Endothelial cell of umbilical vein (primary cell): Measurements from ENCODE around the gene HMG20B. TPM values are rescaled to one million over a fixed set of nuclear protein-coding genes. Genes with fewer than 3 reads are reported as not detected.
A peak's percentile ranks its signal among the peaks of the same experiment; 100 is the strongest.

Experiments
- BruUV-seq: library from RNA; stranded (reverse); fragments of 400-500 nt; replicated peaks from 2 replicates; lab custom pipeline; 2021; lab: Mats Ljungman, UMichigan
- CTCF ChIA-PET: fragments of 300-600, 350-600 bp; sonication (Branson Sonifier 250); formaldehyde crosslinking; loops from one replicate; lab custom pipeline; 2021; ENCODE audit warnings: antibody characterized with exemption, inconsistent platforms; lab: Charles Lee
- POLR2A ChIA-PET: fragments of 300-600, 350-600 bp; sonication (Branson Sonifier 250); formaldehyde crosslinking; loops from one replicate; lab custom pipeline; 2021; ENCODE audit warnings: antibody characterized with exemption, inconsistent platforms; lab: Charles Lee
- DNase-seq: peaks from one replicate; pipeline ENCODE4 v3.0.0-alpha.2; 2011; ENCODE audit warnings: low read depth, low spot score
- FAIRE-seq: peaks from 2 replicates; lab custom pipeline; 2011; peaks lifted over from hg19 to GRCh38; lab: Jason Lieb, UNC
- H2AFZ ChIP-seq: 2 replicates; pipeline ENCODE4 v1.6.0; 2012; ENCODE audit warnings: low read depth, low read length, control low read depth, inconsistent platforms
- H3K27ac ChIP-seq: 2 replicates; pipeline ENCODE4 v1.5.1; 2011; ENCODE audit warnings: low read depth, mild to moderate bottlenecking, control low read depth, low read length, moderate library complexity; ENCODE audit not compliant: insufficient read depth
- H3K27me3 ChIP-seq, 2 experiments: 2 replicates each; pipeline versions ENCODE4 v1.6.0 to v1.6.1; 2011; ENCODE audit warnings: low read length in 2 of 2, mixed read lengths in 1 of 2; ENCODE audit not compliant: control insufficient read depth in 2 of 2, insufficient read depth in 2 of 2
- H3K36me3 ChIP-seq, 2 experiments: 2 replicates in 1 of 2; 3 replicates in 1 of 2; pipeline ENCODE4 v1.5.1; 2011; ENCODE audit warnings: low read length in 2 of 2, mild to moderate bottlenecking in 1 of 2, moderate library complexity in 1 of 2; ENCODE audit not compliant: control insufficient read depth in 2 of 2, insufficient read depth in 2 of 2; ENCODE audit errors: extremely low read depth in 1 of 2
- H3K4me1 ChIP-seq: 3 replicates; pipeline ENCODE4 v1.5.1; 2011; ENCODE audit warnings: mild to moderate bottlenecking, low read length; ENCODE audit not compliant: control insufficient read depth, insufficient read depth; ENCODE audit errors: extremely low read depth
- H3K4me2 ChIP-seq: 2 replicates; pipeline ENCODE4 v1.6.1; 2011; ENCODE audit warnings: low read length, control low read depth, mixed read lengths; ENCODE audit not compliant: insufficient read depth
- H3K4me3 ChIP-seq, 3 experiments: fragments of 200-600 bp in 1 of 3; sonication (generic), shearing (Covaris generic) in 1 of 3; replicated peaks in 1 of 3; 2 replicates each; pipeline ENCODE4 v1.5.1; 2011 to 2016; ENCODE audit warnings: control low read depth in 3 of 3, low read length in 3 of 3, mild to moderate bottlenecking in 2 of 3, inconsistent platforms in 1 of 3, low read depth in 1 of 3, moderate library complexity in 1 of 3; ENCODE audit not compliant: insufficient read depth in 1 of 3
- H3K79me2 ChIP-seq: 2 replicates; pipeline ENCODE4 v1.6.0; 2012; ENCODE audit warnings: low read length, inconsistent platforms; ENCODE audit not compliant: control insufficient read depth, insufficient read depth
- H3K9ac ChIP-seq: replicated peaks from 2 replicates; pipeline ENCODE3; 2011; ENCODE audit warnings: low read length, control low read depth; ENCODE audit not compliant: insufficient read depth; ENCODE audit errors: extremely low read depth
- H3K9me1 ChIP-seq: replicated peaks from 3 replicates; pipeline ENCODE4 v1.6.0; 2011; ENCODE audit warnings: mild to moderate bottlenecking, low read length; ENCODE audit not compliant: control insufficient read depth, insufficient read depth; ENCODE audit errors: extremely low read depth
- H3K9me3 ChIP-seq: replicated peaks from 2 replicates; pipeline ENCODE4 v1.5.1; 2012; ENCODE audit warnings: low read length, inconsistent platforms; ENCODE audit not compliant: control insufficient read depth, insufficient read depth
- H4K20me1 ChIP-seq: replicated peaks from 2 replicates; pipeline ENCODE3; 2011; ENCODE audit warnings: mild to moderate bottlenecking, low read length; ENCODE audit not compliant: control insufficient read depth, insufficient read depth; ENCODE audit errors: extremely low read depth
- GATA2 ChIP-seq: IDR thresholded peaks from 2 replicates; pipeline ENCODE4 v1.7.0; 2011; ENCODE audit warnings: low read depth, mild to moderate bottlenecking, moderate library complexity, mixed read lengths, low read length; ENCODE audit not compliant: insufficient read length, insufficient read depth
- MAX ChIP-seq: IDR thresholded peaks from 2 replicates; pipeline ENCODE4 v1.6.1; 2011; ENCODE audit not compliant: insufficient read depth, insufficient read length
- MYC ChIP-seq: IDR thresholded peaks from one replicate; pipeline ENCODE4 v1.6.1; 2011; ENCODE audit warnings: mild to moderate bottlenecking, low read depth, low read length
- POLR2A ChIP-seq: IDR thresholded peaks from 2 replicates; pipeline ENCODE4 v1.6.1; 2012; ENCODE audit warnings: low read depth, mild to moderate bottlenecking, control low read depth, low read length
- POLR2AphosphoS5 ChIP-seq: IDR thresholded peaks from 2 replicates; pipeline ENCODE4 v1.6.1; 2012; ENCODE audit warnings: low read depth, mild to moderate bottlenecking, control low read depth, low read length, moderate library complexity; ENCODE audit not compliant: insufficient read depth
- dilution Hi-C: fragments of 300-500 bp; cut with MboI; formaldehyde crosslinking; loops from one replicate; pipeline ENCODE4 v1.15.0; 2019; ENCODE audit warnings: low sequenced_read_pairs; ENCODE audit not compliant: extremely low pct_ligation_motif_present
- intact Hi-C: fragments of 100-400 bp; cut with micrococcal nuclease; formaldehyde crosslinking; loops from one replicate; pipeline ENCODE4 v1.10.0; 2022
- polyA plus RNA-seq, 4 experiments: library from polyadenylated mRNA; depleted of rRNA in 3 of 4; stranded (reverse) in 3 of 4; unstranded in 1 of 4; fragments of >200 nt; gene quantifications; 2 replicates each; pipeline versions ENCODE4 v1.2.1 to v1.2.3, GENCODE V29; 2011 to 2012; ENCODE audit warnings: missing spikeins in 1 of 4
- total RNA-seq: library from RNA; stranded (reverse); gene quantifications from 2 replicates; pipeline ENCODE4 v1.2.3, GENCODE V29; 2021

Gene HMG20B
- total and polyA plus RNA-seq, 2 donors (not counting 3 experiments of a cell fraction or from before 2014, with no cell fraction given) = 53.2 to 98.2 TPM

- Histone ChIP-seq H2AFZ (peak within 1 kb of the TSS; percentile 83), H4K20me1 (no peaks in the 10 kb centered on the region), H3K27me3 (no peaks in the 10 kb centered on the region), H3K4me3 (peak within 1 kb of the TSS; percentile 70 to 94 (median 88)), H3K27ac (peak within 1 kb of the TSS; percentile 93), H3K9me3 (no peaks in the 10 kb centered on the region), H3K9me1 (no peaks in the 10 kb centered on the region), H3K79me2 (peaks cover 18% of the 10 kb centered on the region), H3K4me2 (peak within 1 kb of the TSS; percentile 75), H3K36me3 (peaks cover 0 to 16% of the 10 kb centered on the region in 2 experiments), H3K9ac (peak within 1 kb of the TSS; percentile 93), H3K4me1 (peaks cover 14% of the 10 kb centered on the region)
- no TSS peak for BruUV-seq
- ChIA-PET POLR2A (interaction anchor here (0.5 to 1.4 kb wide), 2 partner anchors 18 to 26 kb away, joined by 3 to 4 read pairs; no protein-coding TSS in a partner anchor), CTCF (interaction anchor here (0.7 to 1.3 kb wide), 3 partner anchors 50 to 82 kb away, joined by 3 to 4 read pairs (median 3); no protein-coding TSS in a partner anchor)
- TF ChIP-seq POLR2A (peak; percentile 77), MAX (peak; percentile 72), GATA2 (no peak), POLR2AphosphoS5 (no peak), MYC (peak; percentile 35)
- DNase-seq = peak; percentile 97
- intact Hi-C loops = loop anchor here (2.0 to 10.0 kb wide), 2 partner anchors 54 to 78 kb away; partner anchors contain the start of genes HMG20B, PIP5K1C and TJP3
- dilution Hi-C loops = no loop called here
- FAIRE-seq = peak; percentile 98
Measured at GRCh38 chr19:3626473-3627350, 54.0 kb downstream of the HMG20B start, which contains the start of gene CACTIN. Gene CACTIN, minus strand, starts transcription at chr19:3626790. Its CDS starts 28 bp downstream, at chr19:3626762.
